Occipital lobe (tissue), 2 donors: ENCODE data around the gene PPP1CA. TPM values are rescaled to one million over a fixed set of nuclear protein-coding genes. Genes with fewer than 3 reads are reported as not detected.

ENCODE experiments used
- DNase-seq: peaks from one replicate; lab custom pipeline; 2025; lab: John Stamatoyannopoulos, UW
- total RNA-seq: library from RNA; depleted of rRNA; stranded (reverse); fragments of >200 nt; gene quantifications from one replicate; pipeline ENCODE4 v1.2.3, GENCODE V29; 2014

Gene PPP1CA
- total RNA-seq, 1 donor from 2014 or later: 53.5 TPM

DNA sequence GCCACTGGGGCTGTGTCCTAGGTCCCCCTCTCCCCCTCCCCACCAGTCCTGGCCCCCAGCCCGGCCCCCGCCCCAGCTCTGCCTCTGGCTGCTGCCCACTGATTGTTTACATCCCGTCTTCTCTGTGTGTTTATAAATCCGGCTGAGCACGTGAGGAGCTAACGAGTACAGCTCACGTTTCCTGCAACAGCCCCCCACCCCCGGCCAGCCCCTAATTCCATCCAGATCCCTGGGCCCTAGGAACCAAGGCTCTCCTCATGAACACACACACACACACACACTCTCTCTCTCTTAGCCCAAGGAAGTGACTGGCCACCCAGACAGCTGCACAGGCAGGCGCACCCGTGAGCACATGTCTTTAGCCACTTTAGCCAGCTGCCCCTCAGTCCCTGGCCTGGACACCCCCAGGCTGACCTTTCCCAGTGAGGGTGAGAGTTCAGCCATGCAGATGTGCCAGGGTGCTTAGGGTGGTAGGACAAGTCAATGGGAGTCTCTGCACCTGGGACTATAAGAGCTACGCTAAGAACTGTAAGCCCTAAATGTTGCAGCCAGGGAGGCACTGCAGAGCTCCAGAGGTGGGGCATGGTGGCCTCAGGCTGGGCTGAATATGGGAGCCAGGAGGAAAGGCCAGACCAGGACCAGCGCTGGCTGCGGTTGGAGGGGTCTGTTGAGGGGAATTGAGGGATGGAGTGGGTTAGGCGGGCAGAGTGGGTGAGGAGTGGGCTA lies 31.1 kb downstream of the PPP1CA start:
- no peak for DNase-seq

DNA sequence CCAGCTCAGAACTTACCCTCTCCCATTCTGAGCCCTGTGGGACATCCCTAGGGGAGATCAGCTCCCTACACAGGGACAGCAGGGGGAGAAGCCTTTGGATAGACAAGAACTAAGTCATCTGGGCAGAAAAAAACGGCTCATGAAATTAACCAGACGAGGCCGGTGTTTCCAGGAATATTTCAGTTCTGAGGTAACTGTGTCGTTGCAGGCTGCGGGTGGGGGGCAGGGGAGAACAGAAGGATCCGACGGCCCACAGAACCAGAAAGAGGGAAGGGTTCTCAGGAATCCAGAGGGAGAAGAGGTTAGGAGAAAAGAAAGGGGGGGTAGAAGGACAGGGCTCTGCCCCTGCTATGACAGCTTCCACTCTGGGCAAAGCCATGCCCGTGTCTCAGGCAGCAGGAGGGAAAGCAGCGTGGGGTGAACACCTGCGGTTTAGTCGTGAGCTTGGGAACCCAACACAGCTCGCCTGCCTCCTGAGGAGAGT lies 31.8 kb downstream of the PPP1CA start:
- DNase-seq: no peak

DNA sequence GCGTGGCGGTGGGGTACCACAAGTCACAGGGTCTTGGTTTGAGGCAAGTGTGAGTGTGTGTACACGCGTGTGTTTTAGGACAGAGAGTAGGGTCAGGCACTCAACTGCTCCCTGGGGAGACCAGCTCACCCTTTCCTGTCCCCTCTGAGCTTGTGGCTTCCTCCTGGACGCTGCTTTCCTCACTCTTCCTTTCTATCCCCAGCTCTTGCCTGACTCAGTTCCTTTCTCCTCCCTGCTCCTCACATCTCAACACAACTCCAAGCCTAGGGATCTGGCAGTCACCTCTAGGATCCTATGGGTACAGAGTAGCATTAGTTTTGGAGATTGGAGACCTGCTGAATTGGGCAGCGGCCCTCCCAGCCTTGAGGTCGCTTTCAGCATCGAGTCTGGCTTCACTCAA lies 32.4 kb downstream of the PPP1CA start:
- no peak for DNase-seq

DNA sequence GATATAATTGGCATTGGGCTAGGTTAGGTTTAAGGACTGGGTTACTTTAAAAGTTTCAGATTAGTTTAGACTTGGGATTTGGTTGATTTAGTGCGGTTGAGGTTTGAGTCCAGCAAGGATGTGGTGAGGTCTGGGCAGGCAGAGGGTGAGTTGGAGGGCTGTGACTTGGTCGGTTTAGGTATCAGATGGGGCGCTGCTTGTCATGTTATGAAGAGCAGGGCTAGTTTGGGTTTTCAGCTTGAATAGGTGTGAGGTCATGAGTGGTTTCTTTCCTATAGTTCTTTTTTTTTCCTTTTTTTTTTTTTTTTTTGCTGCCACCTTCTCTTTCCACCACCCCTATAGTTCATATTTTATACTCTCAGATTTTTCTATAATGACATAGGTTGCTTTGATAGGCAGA lies 33.0 kb downstream of the PPP1CA start:
- DNase-seq: no peak

GRCh38 chr11:67367761-67368227 lies 33.9 kb downstream of the PPP1CA start:
- no peak for DNase-seq

DNA sequence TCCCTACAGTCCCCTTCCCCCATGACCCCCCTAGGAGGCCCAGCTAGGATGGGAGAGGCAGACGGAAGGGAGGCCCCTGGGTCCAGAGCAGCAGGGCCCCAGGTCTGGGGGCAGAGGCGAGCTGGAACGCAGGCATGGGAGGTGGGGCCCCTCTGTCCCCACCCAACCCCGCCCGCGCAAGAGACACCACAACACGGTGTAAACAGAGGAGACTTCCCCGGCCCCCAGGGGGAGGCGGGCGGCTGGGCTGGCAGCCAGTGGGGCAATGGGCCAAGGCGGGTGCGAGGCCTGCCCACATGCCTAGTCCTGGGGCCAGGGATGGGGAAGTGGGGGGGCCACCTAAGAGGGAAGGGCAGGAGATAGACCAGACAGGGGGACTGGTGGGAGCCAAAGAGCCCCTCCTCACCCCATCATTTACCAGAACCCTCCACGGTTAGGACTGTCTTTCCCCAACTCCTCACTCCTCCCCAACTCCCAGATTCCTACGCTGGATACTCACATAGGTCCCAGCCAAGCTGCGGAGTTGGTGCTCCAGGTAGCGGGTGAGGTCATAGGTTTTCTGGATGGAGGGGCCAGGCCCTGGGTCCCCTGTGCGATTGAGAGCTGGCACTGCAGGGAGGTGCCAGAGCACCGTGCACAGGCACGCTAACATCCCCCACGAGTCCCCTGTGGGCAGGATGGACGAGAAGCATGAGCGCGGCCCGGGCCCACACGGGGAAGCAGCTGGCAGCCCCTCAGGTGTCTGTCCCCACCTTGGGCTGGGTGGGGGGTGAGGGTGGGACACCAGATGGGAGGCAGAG lies 34.5 kb downstream of the PPP1CA start:
- no peak for DNase-seq

DNA sequence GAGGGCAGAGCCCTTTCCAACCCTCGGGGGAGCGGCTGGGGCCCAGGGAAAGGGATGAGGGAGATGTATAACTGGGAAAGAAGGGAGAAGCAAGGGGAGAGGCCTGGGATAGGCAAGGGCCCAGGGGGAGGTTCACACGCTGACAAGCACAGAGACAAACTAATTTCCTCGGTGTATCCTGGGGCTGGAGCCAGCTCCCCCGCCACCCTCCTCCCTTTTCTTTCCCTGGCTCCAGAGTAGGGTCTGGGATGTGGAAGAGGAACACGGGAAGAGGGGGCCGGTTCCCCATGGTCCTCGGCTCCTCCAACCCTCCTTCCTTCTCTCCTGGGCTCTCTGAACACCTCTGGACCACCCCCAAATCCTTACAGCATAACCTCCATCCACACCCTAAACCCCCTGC lies 35.1 kb downstream of the PPP1CA start:
- DNase-seq: no peak

GRCh38 chr11:67365736-67366444 lies 35.8 kb downstream of the PPP1CA start:
- peak; percentile 54 for DNase-seq

DNA sequence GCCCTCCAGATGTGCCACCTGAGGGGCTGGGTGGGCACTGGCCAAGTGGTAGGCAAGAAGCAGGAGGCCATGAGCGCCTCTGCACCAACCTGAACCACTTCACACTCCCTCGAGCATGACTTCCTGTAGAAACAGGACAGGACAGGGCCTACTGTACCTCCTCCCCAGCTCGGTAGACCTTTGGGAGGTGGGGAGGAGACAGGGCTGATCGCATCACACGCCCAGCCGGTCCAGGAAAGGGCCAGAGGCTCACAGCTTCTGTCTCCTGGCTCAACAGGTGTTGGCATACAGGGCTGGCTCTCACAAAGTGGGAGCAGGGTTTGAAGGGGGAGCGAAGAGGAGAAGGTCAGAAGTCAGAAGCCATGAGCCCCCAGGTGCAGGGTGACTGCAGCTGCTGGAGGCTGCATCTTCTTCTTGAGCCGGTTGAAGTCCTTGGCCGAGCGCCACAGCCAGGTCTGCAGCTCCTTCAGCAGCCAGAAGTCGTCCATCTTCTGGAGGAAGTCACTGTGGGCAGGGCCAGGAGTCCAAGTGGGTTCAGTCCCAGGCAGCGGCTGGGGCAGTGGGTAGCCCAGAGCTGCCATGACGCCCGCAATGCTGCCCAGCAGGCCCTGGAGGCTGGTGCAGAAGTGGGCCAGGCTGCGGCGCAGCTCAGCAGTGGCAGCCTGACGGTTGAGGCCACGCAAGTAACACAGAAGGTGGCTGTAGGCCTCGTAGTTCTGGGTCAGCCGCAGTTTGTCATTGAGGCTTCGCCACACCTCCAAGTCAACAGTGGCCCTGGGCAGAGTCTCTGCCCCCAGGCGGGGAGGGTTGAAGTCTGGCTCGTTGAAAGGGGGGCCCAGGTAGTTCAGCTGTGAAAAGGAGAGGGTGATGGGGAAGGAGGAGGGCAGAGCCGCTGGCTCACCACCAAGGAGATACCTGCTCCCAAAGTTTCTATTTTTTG lies 36.6 kb downstream of the PPP1CA start:
- DNase-seq: no peak

DNA sequence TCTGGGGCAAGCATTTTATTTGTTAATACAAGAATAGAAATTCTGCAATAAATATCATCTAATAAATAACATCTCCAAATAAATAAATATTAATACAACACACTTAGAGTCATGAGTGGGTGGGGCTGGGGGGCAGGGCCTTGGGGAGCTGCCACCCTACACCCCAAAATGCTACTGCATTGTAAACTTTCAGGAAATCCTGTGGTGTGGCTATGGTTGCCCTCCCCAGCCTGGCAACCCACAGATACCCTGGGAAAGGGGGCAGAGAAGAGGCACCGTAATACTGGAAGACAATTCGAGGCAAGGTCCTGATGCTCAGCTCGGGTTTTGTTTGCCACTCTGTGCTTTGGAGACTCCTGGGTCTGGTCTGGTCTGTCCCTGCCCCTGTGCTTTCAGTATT lies 37.5 kb downstream of the PPP1CA start:
- DNase-seq: no peak

DNA sequence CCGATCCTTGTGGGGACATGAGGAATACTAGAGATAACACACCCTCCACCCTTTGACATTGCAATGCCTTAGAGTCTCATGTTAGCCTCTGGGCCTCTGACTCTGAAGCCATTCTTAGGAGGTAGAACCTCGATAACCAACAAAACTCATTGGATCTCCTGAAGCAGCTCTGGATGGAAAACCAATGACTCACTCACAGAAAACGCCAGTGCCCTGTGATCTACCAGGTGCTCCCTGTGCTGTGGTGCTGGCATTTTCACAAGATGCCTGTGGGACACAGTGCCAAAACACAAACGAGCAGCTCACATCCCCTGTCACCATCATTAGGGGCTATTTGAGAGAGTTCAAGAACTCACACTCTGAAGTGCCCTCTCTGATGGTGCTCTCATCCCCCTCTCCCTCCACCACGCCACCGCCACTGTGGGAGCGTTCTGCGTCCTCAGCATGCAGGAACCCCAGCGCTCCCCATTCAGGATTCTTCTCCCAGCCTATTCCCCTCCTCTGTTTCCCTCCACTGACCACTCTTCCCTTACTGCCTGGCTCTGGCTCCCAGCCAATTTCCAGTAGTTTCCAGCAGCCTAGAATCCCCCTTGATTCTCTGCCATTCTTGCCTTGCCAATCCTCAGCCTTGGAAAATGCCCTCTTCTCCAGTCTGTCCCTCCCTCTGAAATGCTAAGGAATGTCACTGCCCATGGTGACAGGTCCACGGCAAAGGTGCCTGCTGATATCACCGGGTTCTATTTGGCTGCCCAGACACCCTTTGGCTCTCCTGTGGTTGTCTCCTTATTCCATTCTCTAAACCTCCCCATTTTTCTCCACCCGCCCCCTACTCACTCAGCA lies 43.6 kb downstream of the PPP1CA start:
- no peak for DNase-seq

GRCh38 chr11:67356864-67357561 lies 44.6 kb downstream of the PPP1CA start:
- no peak for DNase-seq

DNA sequence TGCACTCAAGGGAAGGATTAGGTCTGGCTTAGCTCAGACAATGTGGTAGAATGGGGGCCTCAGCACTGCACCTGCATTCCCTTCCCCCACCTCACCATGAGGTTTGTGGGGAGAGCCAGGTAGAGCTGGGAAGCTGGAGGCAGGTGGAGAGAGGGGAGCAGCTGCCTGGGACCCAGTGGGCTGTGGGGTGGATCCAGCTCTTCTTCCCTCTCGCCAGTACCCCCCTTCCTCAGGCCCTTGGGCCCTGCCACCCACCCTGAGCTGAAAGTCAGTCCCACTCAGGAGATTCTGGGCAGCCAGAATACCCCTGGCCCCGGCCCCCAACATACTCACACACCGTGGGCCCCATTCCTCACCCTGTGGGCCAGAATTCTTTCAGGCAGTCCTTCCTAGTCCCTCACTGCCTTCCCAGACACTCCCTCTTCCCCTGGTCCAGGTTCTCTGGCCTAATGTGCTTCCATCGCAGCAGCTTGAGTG lies 45.2 kb downstream of the PPP1CA start:
- no peak for DNase-seq

- no peak for DNase-seq
These were observed 45.8 kb downstream of the PPP1CA start for GRCh38 chr11:67355794-67356386.

DNA sequence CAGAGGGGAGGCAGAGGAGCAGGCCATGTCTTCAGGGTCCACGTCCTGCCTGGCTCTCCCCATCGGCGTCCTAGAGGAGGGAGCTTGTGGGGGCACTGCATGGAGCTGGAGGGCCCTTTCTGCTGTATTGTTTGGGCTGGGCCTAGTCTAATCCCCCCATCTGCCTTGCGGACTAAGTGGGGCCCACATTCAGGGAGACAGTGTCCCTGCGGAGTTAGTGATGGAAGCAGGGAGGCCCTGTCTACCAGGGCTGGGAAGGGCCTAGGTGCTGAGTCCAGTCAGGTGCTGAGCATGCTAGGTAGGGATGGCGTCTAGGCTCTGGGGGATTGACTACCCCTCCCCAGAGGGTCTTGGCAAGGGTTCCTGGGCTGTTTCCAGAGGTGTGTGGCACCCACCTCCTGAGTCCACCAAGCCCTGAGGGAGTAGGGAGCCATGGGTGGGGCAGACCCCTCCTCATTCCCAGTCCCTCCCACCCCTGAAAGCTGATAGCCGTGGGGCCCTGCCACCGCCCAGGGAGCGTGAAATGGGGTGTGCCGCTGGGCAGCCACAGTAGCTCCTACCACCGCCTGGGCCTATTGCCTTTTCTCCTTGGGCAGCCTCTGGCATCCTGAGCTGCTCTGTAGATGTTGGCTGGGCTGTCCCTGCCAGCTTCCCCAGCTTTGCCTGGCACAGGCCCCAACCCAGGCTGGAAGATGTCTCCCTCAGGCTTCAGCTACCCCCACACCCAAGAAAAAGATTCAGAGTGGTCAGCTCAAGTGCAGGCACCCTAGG lies 46.5 kb downstream of the PPP1CA start:
- DNase-seq: no peak

- no peak for DNase-seq
These were observed 47.3 kb downstream of the PPP1CA start for GRCh38 chr11:67354075-67355022.
